Measurements from ENCODE around the gene TECPR2.

The TECPR2 gene

DNA sequence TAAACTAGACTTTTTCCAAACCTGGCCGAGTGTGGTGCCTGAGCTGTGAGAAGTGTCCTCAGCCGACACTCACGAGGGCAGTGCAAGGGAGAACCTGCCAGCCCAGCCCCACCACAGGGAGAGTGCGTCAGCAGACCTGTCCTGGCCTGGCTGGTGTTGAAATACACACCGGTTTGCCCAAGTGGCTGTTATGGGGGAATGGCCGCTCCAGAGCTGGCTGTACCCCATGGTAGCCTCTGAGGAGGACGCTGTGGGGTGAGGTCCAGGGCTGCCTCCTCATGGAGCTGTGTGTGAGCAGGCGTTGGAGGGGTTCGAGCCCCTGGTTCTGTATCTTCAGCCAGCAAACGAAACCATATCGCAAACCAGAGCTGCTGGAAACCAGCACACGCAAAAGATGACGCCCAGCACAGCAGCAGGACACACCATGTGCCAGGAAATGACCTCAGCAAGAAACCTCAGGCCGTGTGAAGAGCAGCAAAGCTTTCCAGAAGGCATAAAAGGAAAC is 137.5 kb downstream of the TECPR2 start:
- no peaks in the 10 kb centered on the region for H3K27me3 ChIP-seq (ENCODE audit: control insufficient read depth in 1 of 2, insufficient read depth in 2 of 2, low read length in 2 of 2)
- H3K27ac ChIP-seq (ENCODE audit: low read depth, low read length): peak overlapping the region; percentile 78
- no peak overlapping the region for H3K9ac ChIP-seq (ENCODE audit: low read length)
- peaks cover 15% of the 10 kb centered on the region for H3K4me1 ChIP-seq (ENCODE audit: insufficient read depth, low read length)
- no peaks in the 10 kb centered on the region for H3K9me3 ChIP-seq (ENCODE audit: low read length)
- no peak overlapping the region for H3K4me3 ChIP-seq (ENCODE audit: low read depth in 1 of 2, low read length in 2 of 2)
- H3K36me3 ChIP-seq (ENCODE audit: insufficient read depth, low read length): peaks cover 9% of the 10 kb centered on the region

DNA sequence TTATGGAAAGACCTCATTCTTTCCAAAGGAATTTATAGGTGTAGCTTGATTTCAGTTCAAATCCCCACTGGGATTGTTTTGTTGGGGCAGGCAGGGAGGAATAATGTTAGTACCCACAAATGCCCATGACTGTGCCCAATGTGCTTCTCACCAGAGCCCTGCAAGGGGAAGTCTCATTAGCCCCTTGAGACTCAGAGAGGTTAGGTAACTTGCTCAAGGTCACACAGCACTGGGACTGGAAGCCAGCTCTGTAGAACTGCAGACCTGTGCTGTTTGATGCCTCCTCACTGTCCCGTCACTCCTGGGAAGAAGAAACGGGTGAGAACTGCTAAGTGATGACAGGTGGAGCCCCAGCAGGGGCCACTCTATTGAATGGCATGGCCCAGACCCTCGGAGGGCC is 138.0 kb downstream of the TECPR2 start:
- Histone ChIP-seq H3K27ac (ENCODE audit: low read depth, low read length) (peak overlapping the region; percentile 78), H3K27me3 (ENCODE audit: control insufficient read depth in 1 of 2, insufficient read depth in 2 of 2, low read length in 2 of 2) (no peaks in the 10 kb centered on the region), H3K36me3 (ENCODE audit: insufficient read depth, low read length) (peaks cover 9% of the 10 kb centered on the region), H3K4me3 (ENCODE audit: low read depth in 1 of 2, low read length in 2 of 2) (no peak overlapping the region), H3K9me3 (ENCODE audit: low read length) (no peaks in the 10 kb centered on the region), H3K9ac (ENCODE audit: low read length) (no peak overlapping the region), H3K4me1 (ENCODE audit: insufficient read depth, low read length) (peaks cover 15% of the 10 kb centered on the region)

DNA sequence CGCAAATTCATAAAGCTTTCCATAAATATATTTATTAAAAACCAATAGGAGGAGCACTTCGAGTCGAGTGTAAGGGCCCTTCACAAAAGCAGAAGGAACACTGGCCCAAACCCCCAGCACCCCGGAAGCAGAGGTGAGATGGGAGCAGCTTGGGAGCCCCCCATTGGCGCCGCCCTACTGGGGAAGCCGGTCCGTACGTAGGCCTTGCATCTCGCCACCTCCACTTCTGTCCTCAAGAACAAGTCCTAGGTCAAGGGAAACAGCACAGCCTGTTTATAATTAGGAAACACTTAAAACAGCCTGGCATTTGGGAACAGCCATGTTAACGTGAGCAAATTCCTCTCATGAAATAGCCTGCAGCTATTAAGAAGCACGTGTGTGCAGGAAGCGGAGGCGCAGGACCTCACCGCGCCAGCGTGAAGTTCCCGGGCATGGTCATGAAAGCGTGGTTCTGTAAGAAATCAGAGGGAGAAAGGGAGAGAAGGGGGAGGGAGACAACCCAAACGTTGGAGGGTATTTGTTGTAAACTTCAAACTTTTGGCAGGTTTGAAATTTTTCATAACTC is 139.1 kb downstream of the TECPR2 start:
- peaks cover 15% of the 10 kb centered on the region for H3K4me1 ChIP-seq (ENCODE audit: insufficient read depth, low read length)
- no peaks in the 10 kb centered on the region for H3K9me3 ChIP-seq (ENCODE audit: low read length)
- peaks cover 19% of the 10 kb centered on the region for H3K36me3 ChIP-seq (ENCODE audit: insufficient read depth, low read length)
- H3K9ac ChIP-seq (ENCODE audit: low read length): no peak overlapping the region
- no peak overlapping the region for H3K4me3 ChIP-seq (ENCODE audit: low read depth in 1 of 2, low read length in 2 of 2)
- H3K27ac ChIP-seq (ENCODE audit: low read depth, low read length): peak overlapping the region; percentile 42
- no peaks in the 10 kb centered on the region for H3K27me3 ChIP-seq (ENCODE audit: control insufficient read depth in 1 of 2, insufficient read depth in 2 of 2, low read length in 2 of 2)

DNA sequence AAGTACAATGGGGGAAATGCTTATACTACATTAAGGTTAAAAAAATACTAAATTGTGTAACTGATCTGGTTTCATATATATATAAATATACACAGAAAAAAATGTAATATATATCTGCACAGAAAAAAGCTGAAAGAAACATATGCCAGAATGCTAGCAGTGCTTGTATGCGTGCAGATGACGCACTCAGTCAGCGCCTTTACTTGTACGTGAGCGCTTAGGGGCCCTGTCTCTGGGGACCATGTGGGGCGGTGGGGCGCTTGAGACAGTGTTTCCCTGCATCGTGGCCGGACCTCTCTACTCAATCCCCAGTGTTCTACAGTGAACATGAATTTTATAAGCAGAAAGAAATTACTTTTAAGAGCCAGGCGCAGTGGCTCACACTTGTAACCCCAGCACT is 139.8 kb downstream of the TECPR2 start:
- Histone ChIP-seq H3K4me3 (ENCODE audit: low read depth in 1 of 2, low read length in 2 of 2) (no peak overlapping the region), H3K27ac (ENCODE audit: low read depth, low read length) (no peak overlapping the region), H3K9ac (ENCODE audit: low read length) (no peak overlapping the region), H3K9me3 (ENCODE audit: low read length) (no peaks in the 10 kb centered on the region), H3K36me3 (ENCODE audit: insufficient read depth, low read length) (peaks cover 19% of the 10 kb centered on the region), H3K4me1 (ENCODE audit: insufficient read depth, low read length) (peaks cover 15% of the 10 kb centered on the region), H3K27me3 (ENCODE audit: control insufficient read depth in 1 of 2, insufficient read depth in 2 of 2, low read length in 2 of 2) (no peaks in the 10 kb centered on the region)

DNA sequence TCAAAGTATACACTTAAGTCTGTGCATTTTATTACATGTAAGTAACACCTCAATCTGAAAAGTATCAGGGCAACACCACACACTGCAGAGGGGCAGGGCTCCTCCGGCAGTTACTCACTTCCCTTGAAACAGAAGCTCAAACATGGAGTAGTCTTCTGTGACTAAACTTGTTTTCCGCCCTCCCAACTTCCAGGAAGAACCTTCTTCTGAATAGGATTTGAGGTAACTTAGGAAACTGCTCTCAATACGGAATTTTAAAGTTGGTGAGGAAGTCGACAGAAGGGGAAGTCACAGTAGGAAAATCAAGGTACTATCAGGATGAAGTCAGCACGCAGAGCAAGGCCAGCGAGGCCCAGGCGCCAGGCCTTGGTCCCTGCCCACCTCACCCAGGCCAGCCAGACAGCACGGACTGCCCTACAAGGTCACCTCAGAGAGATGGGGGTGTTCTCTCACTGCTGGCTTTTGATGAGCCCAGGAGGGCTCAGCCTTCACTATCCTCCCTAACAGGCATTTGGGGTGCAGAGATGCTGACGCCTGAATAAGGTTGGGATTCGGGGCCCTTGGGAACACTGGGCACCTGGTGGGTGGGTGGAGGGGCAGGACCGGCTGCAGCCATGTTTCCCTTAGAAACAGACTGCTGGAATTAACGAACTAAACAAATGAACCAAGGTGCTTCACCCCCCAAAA is 141.0 kb downstream of the TECPR2 start:
- Histone ChIP-seq H3K27ac (ENCODE audit: low read depth, low read length) (no peak overlapping the region), H3K27me3 (ENCODE audit: control insufficient read depth in 1 of 2, insufficient read depth in 2 of 2, low read length in 2 of 2) (no peaks in the 10 kb centered on the region), H3K4me3 (ENCODE audit: low read depth in 1 of 2, low read length in 2 of 2) (no peak overlapping the region), H3K9ac (ENCODE audit: low read length) (no peak overlapping the region), H3K36me3 (ENCODE audit: insufficient read depth, low read length) (peaks cover 11% of the 10 kb centered on the region), H3K4me1 (ENCODE audit: insufficient read depth, low read length) (peaks cover 21% of the 10 kb centered on the region), H3K9me3 (ENCODE audit: low read length) (no peaks in the 10 kb centered on the region)

DNA sequence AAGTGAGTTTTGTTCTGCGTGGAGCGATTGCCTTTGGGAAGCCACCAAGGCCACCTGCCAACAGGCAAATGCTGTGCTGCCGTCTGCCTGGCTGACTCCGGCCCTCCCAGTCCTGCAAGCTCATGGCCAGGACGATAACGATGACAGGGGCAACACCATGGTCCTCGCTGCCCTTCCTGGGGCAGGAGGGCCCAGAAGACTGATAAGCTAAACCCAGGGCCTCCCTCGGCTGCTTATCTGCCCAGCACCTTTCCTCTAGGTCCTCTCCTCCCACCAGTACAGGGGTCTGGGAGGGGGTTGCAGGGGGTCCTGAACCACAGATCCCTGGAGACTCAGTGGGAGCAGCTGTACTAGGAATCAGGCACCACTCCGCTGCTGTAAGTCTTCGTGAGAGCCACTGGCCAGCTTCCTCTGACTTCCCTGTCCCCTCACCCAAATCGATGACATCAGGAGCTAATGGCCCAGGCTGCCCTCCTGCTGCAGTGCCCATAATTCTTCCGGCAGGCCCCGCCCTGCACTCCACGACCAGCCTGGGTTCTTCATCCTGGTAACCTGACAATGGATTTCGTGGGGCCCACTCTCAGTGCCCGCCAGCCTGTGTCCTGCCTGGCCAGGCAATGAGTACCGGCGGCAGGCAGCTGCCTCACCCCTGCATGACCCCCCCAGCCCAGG is 141.7 kb downstream of the TECPR2 start:
- H3K36me3 ChIP-seq (ENCODE audit: insufficient read depth, low read length): peaks cover 10% of the 10 kb centered on the region
- H3K9ac ChIP-seq (ENCODE audit: low read length): no peak overlapping the region
- no peak overlapping the region for H3K4me3 ChIP-seq (ENCODE audit: low read depth in 1 of 2, low read length in 2 of 2)
- no peaks in the 10 kb centered on the region for H3K9me3 ChIP-seq (ENCODE audit: low read length)
- H3K27ac ChIP-seq (ENCODE audit: low read depth, low read length): no peak overlapping the region
- no peaks in the 10 kb centered on the region for H3K27me3 ChIP-seq (ENCODE audit: control insufficient read depth in 1 of 2, insufficient read depth in 2 of 2, low read length in 2 of 2)
- peaks cover 23% of the 10 kb centered on the region for H3K4me1 ChIP-seq (ENCODE audit: insufficient read depth, low read length)

DNA sequence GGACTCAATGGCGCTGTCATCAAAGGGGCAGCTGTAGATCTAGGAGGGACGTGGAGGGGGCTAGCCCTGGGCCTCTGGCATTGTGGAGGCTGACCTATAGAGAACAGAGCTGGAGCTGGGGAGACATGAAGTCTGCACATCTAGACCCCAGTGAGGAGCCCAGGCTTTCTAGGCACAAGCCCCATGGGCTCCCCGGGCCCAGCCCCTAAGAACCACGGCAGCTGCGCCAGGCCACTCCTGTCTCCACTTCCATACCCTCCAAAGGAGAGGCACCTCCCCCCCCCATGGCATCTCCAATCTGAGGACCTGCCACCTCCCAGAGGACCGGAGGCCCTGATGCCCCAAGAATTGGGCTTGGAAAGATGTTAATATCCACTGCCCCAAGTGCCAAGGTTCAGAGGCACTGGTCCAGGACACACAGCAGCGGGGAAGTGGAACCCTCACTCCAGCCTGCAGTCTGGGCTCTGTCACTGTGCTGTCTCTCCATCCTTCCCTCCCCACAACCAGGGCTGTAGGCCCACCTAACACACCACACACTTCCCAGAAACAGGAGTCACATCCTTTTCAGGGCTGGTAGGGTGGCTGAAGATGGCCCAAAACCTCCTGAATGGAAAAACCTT is 142.4 kb downstream of the TECPR2 start:
- Histone ChIP-seq H3K27ac (ENCODE audit: low read depth, low read length) (no peak overlapping the region), H3K36me3 (ENCODE audit: insufficient read depth, low read length) (peaks cover 10% of the 10 kb centered on the region), H3K9me3 (ENCODE audit: low read length) (no peaks in the 10 kb centered on the region), H3K4me1 (ENCODE audit: insufficient read depth, low read length) (peaks cover 19% of the 10 kb centered on the region), H3K9ac (ENCODE audit: low read length) (no peak overlapping the region), H3K27me3 (ENCODE audit: control insufficient read depth in 1 of 2, insufficient read depth in 2 of 2, low read length in 2 of 2) (no peaks in the 10 kb centered on the region), H3K4me3 (ENCODE audit: low read depth in 1 of 2, low read length in 2 of 2) (no peak overlapping the region)

DNA sequence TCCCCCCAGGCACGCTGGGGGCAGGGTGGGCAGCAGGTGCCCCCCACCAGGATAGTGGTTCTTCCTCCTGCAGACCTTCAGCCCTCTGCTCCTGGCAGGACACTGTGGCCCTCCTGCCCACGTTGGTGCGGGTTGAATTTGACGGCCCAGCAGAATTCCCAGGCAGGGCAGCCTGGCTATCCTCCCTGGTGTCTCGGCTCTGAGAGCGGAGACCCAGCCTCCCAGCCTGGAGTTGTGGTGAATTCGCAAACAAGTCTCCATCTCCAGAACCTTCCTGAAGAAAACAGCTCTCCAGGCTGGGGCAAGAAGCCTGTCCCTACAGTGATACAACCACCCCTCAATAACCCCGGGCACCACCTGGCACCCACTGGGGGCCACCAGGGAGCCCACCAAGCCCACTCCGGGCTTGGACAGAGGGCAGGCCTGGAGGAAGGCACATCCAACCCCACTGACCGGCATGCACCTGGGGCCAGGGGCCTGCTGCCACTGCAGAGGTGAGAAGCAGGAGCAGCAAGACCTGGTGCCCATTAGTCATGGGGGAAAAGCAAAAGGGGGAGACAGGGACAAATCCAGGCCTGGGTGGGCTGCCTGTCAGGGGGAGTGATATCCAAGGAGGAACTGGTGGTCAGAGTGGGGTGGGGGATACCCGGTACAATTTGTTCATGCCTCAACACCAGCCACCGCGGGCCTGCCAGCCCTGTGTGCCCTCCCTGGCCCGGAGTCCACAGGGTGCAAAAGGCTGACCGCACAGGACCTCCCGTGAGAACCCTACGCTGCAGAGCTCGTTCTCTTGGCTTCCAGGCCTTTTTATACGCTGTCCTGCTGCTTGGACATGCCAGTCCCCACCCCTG is 143.3 kb downstream of the TECPR2 start:
- Histone ChIP-seq H3K27me3 (ENCODE audit: control insufficient read depth in 1 of 2, insufficient read depth in 2 of 2, low read length in 2 of 2) (no peaks in the 10 kb centered on the region), H3K36me3 (ENCODE audit: insufficient read depth, low read length) (peaks cover 10% of the 10 kb centered on the region), H3K9me3 (ENCODE audit: low read length) (no peaks in the 10 kb centered on the region), H3K27ac (ENCODE audit: low read depth, low read length) (no peak overlapping the region), H3K9ac (ENCODE audit: low read length) (no peak overlapping the region), H3K4me3 (ENCODE audit: low read depth in 1 of 2, low read length in 2 of 2) (no peak overlapping the region), H3K4me1 (ENCODE audit: insufficient read depth, low read length) (peaks cover 16% of the 10 kb centered on the region)

DNA sequence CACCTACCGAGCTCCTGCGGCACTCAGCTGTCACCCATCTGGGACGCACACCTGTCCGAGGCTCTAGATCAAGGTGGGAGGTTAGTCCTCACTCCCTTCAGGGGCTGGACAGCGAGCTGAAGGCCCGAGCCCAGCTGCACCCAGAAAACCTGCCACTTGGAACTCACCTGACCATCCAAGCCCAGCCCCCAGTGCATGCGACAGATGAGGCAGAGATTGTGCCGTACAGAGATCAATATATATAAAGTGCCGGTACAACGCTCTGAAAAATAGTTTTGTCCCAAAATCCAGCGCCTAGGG is 143.8 kb downstream of the TECPR2 start:
- Histone ChIP-seq H3K36me3 (ENCODE audit: insufficient read depth, low read length) (peaks cover 10% of the 10 kb centered on the region), H3K27me3 (ENCODE audit: control insufficient read depth in 1 of 2, insufficient read depth in 2 of 2, low read length in 2 of 2) (no peaks in the 10 kb centered on the region), H3K4me3 (ENCODE audit: low read depth in 1 of 2, low read length in 2 of 2) (no peak overlapping the region), H3K27ac (ENCODE audit: low read depth, low read length) (no peak overlapping the region), H3K9me3 (ENCODE audit: low read length) (no peaks in the 10 kb centered on the region), H3K4me1 (ENCODE audit: insufficient read depth, low read length) (peaks cover 15% of the 10 kb centered on the region), H3K9ac (ENCODE audit: low read length) (no peak overlapping the region)

DNA sequence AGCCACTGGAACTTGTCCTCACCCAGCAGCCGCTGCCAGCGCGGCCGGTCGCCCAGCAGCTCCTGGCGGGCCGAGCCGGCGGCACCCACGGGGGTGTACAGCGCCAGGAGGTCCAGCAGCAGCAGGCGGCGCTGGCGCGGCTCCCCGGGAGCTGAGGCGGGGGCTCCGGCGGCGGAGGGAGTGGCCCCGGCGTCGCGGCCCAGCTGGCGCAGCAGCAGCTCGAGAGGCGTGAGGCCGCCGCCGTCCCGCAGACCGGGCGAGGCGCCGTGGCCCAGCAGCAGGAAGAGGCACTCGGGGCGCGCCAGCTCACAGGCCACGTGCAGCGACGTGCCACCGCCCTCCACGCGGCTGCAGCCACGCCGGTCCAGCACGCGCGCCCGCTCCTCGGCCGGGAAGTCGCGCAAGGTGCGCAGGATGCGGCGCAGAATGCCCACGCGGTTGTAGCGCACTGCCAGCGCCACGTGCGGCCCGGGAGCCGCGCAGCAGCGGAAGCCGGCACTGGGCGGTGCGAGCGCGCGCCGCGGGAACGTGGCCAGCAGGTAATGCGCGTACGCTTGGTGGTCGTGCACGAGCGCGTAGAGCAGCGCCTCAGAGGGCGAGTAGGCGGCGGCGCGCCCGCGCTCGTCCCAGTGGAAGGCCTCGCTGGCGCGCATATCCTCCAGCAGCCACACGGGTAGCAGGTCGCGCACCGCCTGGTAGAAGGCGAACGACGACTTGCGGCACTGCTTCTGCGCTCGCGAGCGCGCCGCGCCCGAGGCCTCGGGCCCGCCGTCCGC is 144.5 kb downstream of the TECPR2 start:
- Histone ChIP-seq H3K36me3 (ENCODE audit: insufficient read depth, low read length) (peaks cover 10% of the 10 kb centered on the region), H3K9ac (ENCODE audit: low read length) (no peak overlapping the region), H3K27ac (ENCODE audit: low read depth, low read length) (no peak overlapping the region), H3K9me3 (ENCODE audit: low read length) (no peaks in the 10 kb centered on the region), H3K27me3 (ENCODE audit: control insufficient read depth in 1 of 2, insufficient read depth in 2 of 2, low read length in 2 of 2) (no peaks in the 10 kb centered on the region), H3K4me1 (ENCODE audit: insufficient read depth, low read length) (peaks cover 15% of the 10 kb centered on the region), H3K4me3 (ENCODE audit: low read depth in 1 of 2, low read length in 2 of 2) (no peak overlapping the region)

All from muscle layer of colon (tissue), 2 donors.